Activated CD4-positive, alpha-beta memory T cell treated with anti-CD3 and anti-CD28 coated beads, Interleukin-2, amount 10 ng/mL, durations not matched to agents 7 days and 5 days (primary cell): ENCODE data around the gene PDXP. TPM values are rescaled to one million over a fixed set of nuclear protein-coding genes. Genes with fewer than 3 reads are reported as not detected.
A peak's percentile ranks its signal among the peaks of the same experiment; 100 is the strongest.

Experiments used
- CTCF ChIA-PET: fragments of 350-600 bp; sonication (Branson Sonifier 250); formaldehyde crosslinking; loops from one replicate; lab custom pipeline; 2021; ENCODE audit warnings: antibody characterized with exemption, inconsistent platforms; lab: Charles Lee
- POLR2A ChIA-PET: fragments of 350-600 bp; sonication (Branson Sonifier 250); formaldehyde crosslinking; loops from one replicate; lab custom pipeline; 2021; ENCODE audit warnings: antibody characterized with exemption; lab: Charles Lee
- DNase-seq: peaks from one replicate; pipeline ENCODE4 v3.0.0-alpha.2; 2020
- H3K27ac Mint-ChIP-seq: one replicate; pipeline ENCODE4 v1.8.0; 2021; ENCODE audit warnings: mild to moderate bottlenecking, mixed read lengths
- H3K27me3 Mint-ChIP-seq: one replicate; pipeline ENCODE4 v1.8.0; 2021; ENCODE audit warnings: mixed read lengths
- H3K36me3 Mint-ChIP-seq: one replicate; pipeline ENCODE4 v1.8.0; 2021; ENCODE audit warnings: low read depth, mixed read lengths
- H3K4me1 Mint-ChIP-seq: one replicate; pipeline ENCODE4 v1.8.0; 2021; ENCODE audit warnings: mixed read lengths
- H3K4me3 Mint-ChIP-seq: one replicate; pipeline ENCODE4 v1.8.0; 2021; ENCODE audit warnings: mild to moderate bottlenecking, mixed read lengths
- H3K9me3 Mint-ChIP-seq: one replicate; pipeline ENCODE4 v1.8.0; 2021; ENCODE audit warnings: mixed read lengths
- total RNA-seq, 2 experiments: library from RNA; stranded (reverse); gene quantifications; one replicate each; pipeline ENCODE4 v1.2.3, GENCODE V29; 2021

Gene PDXP
- total RNA-seq, 2 experiments from 2014 or later, result 19.1 to 21.6 TPM

- DNase-seq, result peak; percentile 70
- no peaks in the 10 kb centered on the region for H3K9me3 Mint-ChIP-seq
- peaks cover 36% of the 10 kb centered on the region for H3K36me3 Mint-ChIP-seq
- ChIA-PET POLR2A (interaction anchor here (0.6 to 13.1 kb wide), 11 partner anchors 9 to 396 kb away, joined by 3 to 126 read pairs (median 8); partner anchors contain the start of genes ANKRD54, GGA1, LGALS1 and PDXP), CTCF (interaction anchor here (1.1 to 16.0 kb wide), 5 partner anchors 8 to 42 kb away, joined by 4 to 301 read pairs (median 53); partner anchors contain the start of genes LGALS1, NOL12 and PDXP)
- peak overlapping the region; percentile 95 for H3K27ac Mint-ChIP-seq
- no peaks in the 10 kb centered on the region for H3K27me3 Mint-ChIP-seq
- H3K4me3 Mint-ChIP-seq, result peak overlapping the region; percentile 92
- peaks cover 80% of the 10 kb centered on the region for H3K4me1 Mint-ChIP-seq
These were observed 20.0 kb upstream of the PDXP start for GRCh38 chr22:37638391-37639069.

DNA sequence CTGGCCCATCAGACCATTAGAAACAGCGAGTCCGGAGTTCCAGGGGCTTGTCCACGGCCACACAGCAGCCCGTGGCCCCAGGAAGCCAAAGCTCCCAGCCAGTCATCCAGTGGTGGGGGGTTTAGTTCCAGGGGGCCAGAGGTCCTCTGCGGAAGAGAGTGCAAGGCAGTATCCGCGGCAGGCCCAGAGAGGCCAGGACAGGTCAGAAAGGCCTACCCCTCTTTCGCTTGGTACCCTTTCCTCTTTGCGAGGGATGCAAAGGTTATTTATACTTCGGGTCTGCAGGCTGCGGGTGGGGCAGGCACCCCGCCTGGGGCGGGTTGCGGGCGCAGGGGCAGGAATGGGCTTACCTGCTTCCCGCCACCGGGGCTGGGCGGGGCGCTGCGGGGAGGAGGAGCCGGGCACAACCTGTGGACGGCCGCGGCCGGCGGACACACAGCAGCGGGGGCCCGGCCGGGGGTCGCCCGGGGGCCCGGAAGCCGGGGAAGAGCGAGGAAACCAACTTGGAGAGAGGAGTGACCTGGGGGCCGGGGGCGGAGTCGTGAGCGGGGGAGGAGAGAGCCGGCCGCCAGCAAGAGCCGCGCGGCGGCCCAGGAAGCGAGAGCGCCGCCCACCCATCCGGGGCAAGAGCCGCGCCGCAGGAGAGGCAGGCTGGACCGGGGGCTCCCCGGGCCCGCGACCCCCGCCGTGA lies 19.3 kb upstream of the PDXP start, which contains the start of gene SH3BP1:
Gene SH3BP1, plus strand, starts transcription at position 600 of the 691 bp plus-strand sequence. CDS start 119 bp downstream, outside the sequence.
- H3K36me3 Mint-ChIP-seq, result peaks cover 41% of the 10 kb centered on the region
- H3K9me3 Mint-ChIP-seq, result no peaks in the 10 kb centered on the region
- peak within 1 kb of the TSS; percentile 97 for H3K27ac Mint-ChIP-seq
- DNase-seq, result peak; percentile 71
- H3K4me3 Mint-ChIP-seq, result peak within 1 kb of the TSS; percentile 92
- ChIA-PET POLR2A (interaction anchor here (0.9 to 13.1 kb wide), 13 partner anchors 9 to 397 kb away, joined by 3 to 126 read pairs (median 5); partner anchors contain the start of genes ANKRD54, GGA1, LGALS1 and NOL12), CTCF (interaction anchor here (1.1 to 16.0 kb wide), 4 partner anchors 8 to 41 kb away, joined by 4 to 301 read pairs (median 56); partner anchors contain the start of genes LGALS1, NOL12 and PDXP)
- no peaks in the 10 kb centered on the region for H3K27me3 Mint-ChIP-seq
- peaks cover 78% of the 10 kb centered on the region for H3K4me1 Mint-ChIP-seq

GRCh38 chr22:37639771-37640590 lies 18.5 kb upstream of the PDXP start:
- Mint-ChIP-seq H3K36me3 (peaks cover 46% of the 10 kb centered on the region), H3K27me3 (no peaks in the 10 kb centered on the region), H3K4me3 (peak overlapping the region; percentile 92), H3K4me1 (peaks cover 72% of the 10 kb centered on the region), H3K9me3 (no peaks in the 10 kb centered on the region), H3K27ac (peak overlapping the region; percentile 97)
- ChIA-PET POLR2A (interaction anchor here (0.8 to 13.1 kb wide), 13 partner anchors 8 to 165 kb away, joined by 3 to 126 read pairs (median 4); partner anchors contain the start of genes GGA1, LGALS1, NOL12 and PDXP), CTCF (interaction anchor here (0.8 to 16.0 kb wide), 6 partner anchors 9 to 294 kb away, joined by 3 to 301 read pairs (median 24); partner anchors contain the start of genes LGALS1, NOL12 and PDXP)
- peak; percentile 41 for DNase-seq

- Mint-ChIP-seq H3K4me1 (peaks cover 63% of the 10 kb centered on the region), H3K27me3 (no peaks in the 10 kb centered on the region), H3K36me3 (peaks cover 55% of the 10 kb centered on the region), H3K9me3 (no peaks in the 10 kb centered on the region), H3K4me3 (peak overlapping the region; percentile 92), H3K27ac (peak overlapping the region; percentile 97)
- no peak for DNase-seq
- POLR2A ChIA-PET, result interaction anchor here (0.8 to 13.1 kb wide), 11 partner anchors 9 to 164 kb away, joined by 3 to 126 read pairs (median 4); partner anchors contain the start of genes LGALS1, NOL12 and PDXP
- CTCF ChIA-PET, result interaction anchor here (0.7 to 16.0 kb wide), 9 partner anchors 8 to 293 kb away, joined by 3 to 301 read pairs (median 38); partner anchors contain the start of genes GGA1, LGALS1, NOL12 and PDXP
These were observed 17.6 kb upstream of the PDXP start for GRCh38 chr22:37640591-37641560.

- CTCF ChIA-PET, result interaction anchor here (0.7 to 16.0 kb wide), 8 partner anchors 9 to 39 kb away, joined by 3 to 301 read pairs (median 49); partner anchors contain the start of genes GGA1, LGALS1, NOL12 and PDXP
- Mint-ChIP-seq H3K27ac (peak overlapping the region; percentile 54), H3K36me3 (peaks cover 57% of the 10 kb centered on the region), H3K4me1 (peaks cover 58% of the 10 kb centered on the region), H3K27me3 (no peaks in the 10 kb centered on the region), H3K4me3 (peak overlapping the region; percentile 92), H3K9me3 (no peaks in the 10 kb centered on the region)
- no peak for DNase-seq
- POLR2A ChIA-PET, result interaction anchor here (3.4 to 13.1 kb wide), 5 partner anchors 13 to 45 kb away, joined by 14 to 126 read pairs (median 110); partner anchors contain the start of genes LGALS1, NOL12 and PDXP
These were observed 17.0 kb upstream of the PDXP start for GRCh38 chr22:37641561-37641949.

DNA sequence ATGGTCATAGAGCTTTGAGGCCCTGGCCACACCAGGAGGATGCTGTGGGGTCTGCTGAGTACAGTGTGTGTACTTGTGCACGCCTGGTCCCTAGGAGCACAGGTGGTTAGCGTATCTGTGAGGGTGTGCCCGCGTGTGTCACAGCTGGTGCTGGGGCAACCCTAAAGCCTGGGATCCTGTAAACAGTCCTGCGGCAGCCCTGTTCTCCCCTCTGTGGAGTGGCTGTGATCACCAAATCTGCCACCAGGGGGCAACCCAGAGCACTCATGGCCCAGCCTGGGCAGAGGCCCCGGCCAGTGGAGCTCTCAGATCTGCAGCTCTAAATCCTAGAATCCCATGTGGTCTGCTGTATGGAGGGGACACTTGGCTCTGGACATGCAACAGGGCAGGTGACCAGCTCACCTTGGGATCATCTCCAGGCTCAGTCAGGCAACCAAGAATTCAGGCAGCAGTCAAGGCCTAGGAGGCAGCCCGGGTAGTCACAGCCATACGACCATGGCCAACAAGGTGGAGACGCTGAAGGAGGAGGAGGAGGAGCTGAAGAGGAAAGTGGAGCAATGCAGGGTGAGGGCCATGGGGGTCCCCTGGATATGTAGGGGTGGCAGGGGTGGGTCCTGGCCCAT lies 15.2 kb upstream of the PDXP start:
- Mint-ChIP-seq H3K4me3 (peak overlapping the region; percentile 50), H3K27me3 (no peaks in the 10 kb centered on the region), H3K9me3 (no peaks in the 10 kb centered on the region), H3K27ac (peak overlapping the region; percentile 66), H3K36me3 (peaks cover 71% of the 10 kb centered on the region), H3K4me1 (peaks cover 40% of the 10 kb centered on the region)
- CTCF ChIA-PET, result interaction anchor here (0.6 to 16.0 kb wide), 25 partner anchors 8 to 624 kb away, joined by 3 to 301 read pairs (median 6); partner anchors contain the start of genes GGA1, LGALS1, MFNG and NOL12
- peak; percentile 88 for DNase-seq
- POLR2A ChIA-PET, result interaction anchor here (1.0 to 13.1 kb wide), 10 partner anchors 9 to 43 kb away, joined by 4 to 126 read pairs (median 14); partner anchors contain the start of genes GGA1, LGALS1, NOL12 and PDXP

- no peaks in the 10 kb centered on the region for H3K9me3 Mint-ChIP-seq
- ChIA-PET POLR2A (interaction anchor here (1.0 to 2.0 kb wide), 3 partner anchors 8 to 21 kb away, joined by 3 to 9 read pairs (median 5); partner anchors contain the start of genes PDXP and SH3BP1), CTCF (interaction anchor here (1.5 kb wide), 1 partner anchor 11 kb away, joined by 4 read pairs; no protein-coding TSS in a partner anchor)
- H3K36me3 Mint-ChIP-seq, result peaks cover 79% of the 10 kb centered on the region
- peaks cover 20% of the 10 kb centered on the region for H3K4me1 Mint-ChIP-seq
- no peak overlapping the region for H3K27ac Mint-ChIP-seq
- H3K27me3 Mint-ChIP-seq, result no peaks in the 10 kb centered on the region
- H3K4me3 Mint-ChIP-seq, result no peak overlapping the region
- DNase-seq, result no peak
These were observed 11.2 kb upstream of the PDXP start for GRCh38 chr22:37647317-37647716.

- DNase-seq, result no peak
- POLR2A ChIA-PET, result interaction anchor here (0.6 to 2.0 kb wide), 3 partner anchors 9 to 29 kb away, joined by 3 to 9 read pairs (median 5); partner anchors contain the start of genes PDXP and SH3BP1
- Mint-ChIP-seq H3K27ac (no peak overlapping the region), H3K4me3 (no peak overlapping the region), H3K4me1 (peaks cover 14% of the 10 kb centered on the region), H3K9me3 (no peaks in the 10 kb centered on the region), H3K36me3 (peaks cover 77% of the 10 kb centered on the region), H3K27me3 (no peaks in the 10 kb centered on the region)
- CTCF ChIA-PET, result interaction anchor here (1.5 kb wide), 1 partner anchor 11 kb away, joined by 4 read pairs; no protein-coding TSS in a partner anchor
These were observed 10.6 kb upstream of the PDXP start for GRCh38 chr22:37647928-37648327.

- CTCF ChIA-PET, result no interaction called here
- H3K27me3 Mint-ChIP-seq, result no peaks in the 10 kb centered on the region
- POLR2A ChIA-PET, result interaction anchor here (1.0 to 1.4 kb wide), 2 partner anchors 10 kb away, joined by 3 to 4 read pairs; no protein-coding TSS in a partner anchor
- peaks cover 69% of the 10 kb centered on the region for H3K36me3 Mint-ChIP-seq
- peaks cover 2% of the 10 kb centered on the region for H3K4me1 Mint-ChIP-seq
- DNase-seq, result no peak
- no peak overlapping the region for H3K27ac Mint-ChIP-seq
- no peak overlapping the region for H3K4me3 Mint-ChIP-seq
- H3K9me3 Mint-ChIP-seq, result no peaks in the 10 kb centered on the region
These were observed 7.9 kb upstream of the PDXP start for GRCh38 chr22:37650463-37651136.
